Endometrial microvascular endothelial cells (primary cell): Measurements from ENCODE around the gene PAK5. TPM values are rescaled to one million over a fixed set of nuclear protein-coding genes. Genes with fewer than 3 reads are reported as not detected.

Experiments used
- in situ Hi-C: cut with HindIII; loops from 2 replicates; pipeline ENCODE4 v1.10.0; 2017; ENCODE audit warnings: low sequenced_read_pairs, low pct_unique_long_range_greater_than_20kb; ENCODE audit errors: inconsistent ontology term
- total RNA-seq: library from RNA; depleted of rRNA; stranded (reverse); fragments of >200 nt; gene quantifications from one replicate; pipeline ENCODE4 v1.2.3, GENCODE V29; 2015; ENCODE audit errors: inconsistent ontology term

PAK5 gene
- not detected for total RNA-seq

DNA sequence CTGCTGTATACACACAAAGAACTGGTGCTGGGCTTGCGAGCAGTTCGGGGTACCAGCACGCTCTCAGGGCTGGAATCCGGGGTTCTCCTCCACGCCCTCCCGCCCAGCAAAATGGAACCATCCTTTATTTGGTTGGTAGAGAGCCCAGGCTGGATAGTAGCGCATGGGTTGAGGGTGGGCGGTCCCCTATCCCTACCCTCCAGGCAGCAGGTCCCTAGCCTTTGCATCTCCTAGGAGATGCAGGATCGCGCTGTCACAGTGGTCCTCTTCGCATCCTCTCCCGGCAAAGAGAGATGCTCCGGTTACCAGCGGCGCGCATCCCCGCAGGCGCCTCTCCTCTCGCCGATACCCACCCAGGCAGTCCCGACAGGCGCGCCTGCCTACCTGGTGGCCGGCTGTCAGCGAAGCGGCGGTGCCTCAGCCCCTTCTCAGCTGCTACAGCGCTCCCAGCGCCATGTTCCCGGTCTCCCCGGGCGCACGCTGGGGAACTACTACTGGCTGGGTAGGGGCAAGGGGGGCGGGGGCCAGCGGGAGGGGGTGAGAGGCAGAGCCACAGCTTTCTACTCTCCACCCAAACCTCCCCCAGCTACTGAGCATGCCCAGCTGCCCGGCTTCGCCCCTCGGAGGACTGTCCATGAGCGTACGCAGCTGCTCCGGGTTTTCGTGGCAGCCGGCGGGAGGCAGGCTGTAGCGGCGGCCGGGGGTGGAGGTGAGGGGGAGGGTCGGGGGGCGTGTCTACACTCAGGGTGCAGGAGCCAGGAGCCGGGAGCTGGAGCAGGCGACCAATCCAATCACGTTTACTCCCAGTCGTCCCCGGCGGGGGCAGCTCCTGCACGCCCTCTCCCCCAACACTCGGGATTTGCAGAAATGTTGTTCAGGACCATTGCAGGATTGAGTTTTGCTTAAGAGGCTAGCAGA, at the start of gene PAK5:
PAK5 (minus strand) TSS at position 699 of the 918 bp plus-strand sequence. CDS start 194,748 bp downstream, outside the sequence.
- in situ Hi-C loops: no loop called here

DNA sequence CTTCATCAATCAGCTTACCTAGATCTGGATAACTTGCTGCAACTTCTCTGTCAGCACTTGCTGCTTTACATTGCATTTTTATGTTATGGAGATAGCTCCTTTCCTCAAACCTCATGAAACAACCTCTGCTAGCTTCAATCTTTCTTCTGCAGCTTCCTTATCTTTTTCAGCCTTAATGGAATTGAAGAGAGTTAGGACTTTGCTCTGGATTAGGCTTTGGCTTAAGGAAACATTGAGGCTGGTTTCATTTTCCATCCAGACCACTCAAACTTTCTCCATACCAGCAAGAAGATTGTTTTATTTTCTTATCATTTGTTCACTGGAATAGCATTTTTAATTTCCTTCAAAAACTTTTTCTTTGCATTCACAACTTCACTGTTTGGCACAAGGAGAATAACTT, 48.8 kb upstream of the PAK5 start:
- in situ Hi-C loops: no loop called here

DNA sequence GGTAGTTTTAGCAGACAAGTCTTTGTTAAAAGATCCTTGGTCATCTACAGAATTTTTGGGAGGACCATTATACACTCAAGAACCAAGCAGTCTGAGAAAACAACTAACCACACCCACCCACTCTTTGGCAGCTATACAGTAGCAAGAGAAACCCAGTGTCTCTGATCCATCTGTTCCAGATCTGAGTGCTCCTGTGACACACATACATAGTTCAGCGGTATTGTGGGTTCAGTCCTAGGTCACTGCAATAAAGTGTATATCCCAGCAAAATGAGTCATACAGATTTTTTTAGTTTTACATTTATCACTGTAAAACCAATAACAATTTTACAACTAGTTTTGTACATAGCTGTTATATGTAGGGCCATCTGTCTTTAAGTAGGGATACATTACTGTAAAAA, 47.4 kb upstream of the PAK5 start:
- in situ Hi-C loops: no loop called here

DNA sequence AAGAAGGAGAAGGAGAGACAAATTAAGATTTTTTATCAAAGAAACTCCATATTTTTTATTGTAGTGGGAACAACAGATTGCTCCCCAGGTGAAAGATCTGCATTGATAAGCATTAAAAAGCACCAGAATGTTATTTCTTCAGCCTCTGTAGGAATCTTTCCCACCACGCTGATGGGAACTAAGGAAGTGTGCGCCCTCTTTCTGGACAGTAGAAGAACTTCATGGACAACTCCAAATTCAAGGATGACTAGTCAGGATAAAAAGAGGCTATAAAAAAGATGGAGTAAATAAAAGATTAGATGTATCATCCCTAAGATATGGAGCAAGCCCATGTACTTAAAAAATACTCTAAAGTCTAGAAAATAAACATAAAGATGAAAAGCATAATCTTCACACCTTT, 45.8 kb upstream of the PAK5 start:
- in situ Hi-C loops: no loop called here

DNA sequence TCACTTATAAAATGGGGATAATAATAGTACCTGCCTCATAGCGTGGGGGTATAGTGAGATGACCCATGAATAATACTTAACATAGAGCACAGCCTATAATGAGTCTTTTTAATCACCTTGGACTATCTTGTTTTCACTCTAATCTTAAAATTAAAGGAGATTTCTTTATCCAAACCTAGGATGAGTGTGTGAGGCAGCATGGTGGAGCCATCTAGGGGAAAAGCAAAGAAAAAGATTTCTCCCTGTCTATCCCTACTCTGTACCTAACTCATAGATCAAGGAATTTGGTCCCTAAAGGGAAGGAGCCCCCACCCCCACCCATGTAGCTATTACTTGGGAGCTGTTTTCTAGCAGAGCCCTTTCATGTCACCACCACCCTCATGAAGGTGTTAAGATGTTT, 45.2 kb upstream of the PAK5 start:
- in situ Hi-C loops: no loop called here

DNA sequence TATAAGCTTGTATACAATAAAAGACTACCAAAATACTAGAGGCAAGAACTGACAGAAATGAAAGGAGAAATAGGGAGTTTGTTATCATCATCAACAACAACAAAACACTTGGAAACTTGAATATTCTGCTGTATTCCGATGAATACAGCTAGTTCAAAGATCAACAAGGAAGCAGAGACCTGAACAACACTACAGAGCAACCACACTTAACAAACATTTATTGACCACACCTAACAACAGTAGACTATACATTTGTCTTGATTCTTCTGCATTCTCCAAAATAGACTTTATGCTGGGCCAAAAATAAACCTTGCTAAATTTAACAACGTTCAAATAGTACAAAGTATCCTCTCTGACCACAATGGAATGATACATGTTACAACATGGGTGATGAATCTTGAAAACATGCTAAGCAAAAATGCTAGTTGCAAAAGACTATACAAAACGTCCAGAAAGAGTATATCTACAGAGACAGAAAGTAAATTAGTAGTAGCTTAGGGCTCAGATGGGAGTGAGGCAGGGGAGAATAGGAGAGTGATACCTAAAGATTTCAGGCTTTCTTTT, 39.1 kb upstream of the PAK5 start:
- in situ Hi-C loops: no loop called here

DNA sequence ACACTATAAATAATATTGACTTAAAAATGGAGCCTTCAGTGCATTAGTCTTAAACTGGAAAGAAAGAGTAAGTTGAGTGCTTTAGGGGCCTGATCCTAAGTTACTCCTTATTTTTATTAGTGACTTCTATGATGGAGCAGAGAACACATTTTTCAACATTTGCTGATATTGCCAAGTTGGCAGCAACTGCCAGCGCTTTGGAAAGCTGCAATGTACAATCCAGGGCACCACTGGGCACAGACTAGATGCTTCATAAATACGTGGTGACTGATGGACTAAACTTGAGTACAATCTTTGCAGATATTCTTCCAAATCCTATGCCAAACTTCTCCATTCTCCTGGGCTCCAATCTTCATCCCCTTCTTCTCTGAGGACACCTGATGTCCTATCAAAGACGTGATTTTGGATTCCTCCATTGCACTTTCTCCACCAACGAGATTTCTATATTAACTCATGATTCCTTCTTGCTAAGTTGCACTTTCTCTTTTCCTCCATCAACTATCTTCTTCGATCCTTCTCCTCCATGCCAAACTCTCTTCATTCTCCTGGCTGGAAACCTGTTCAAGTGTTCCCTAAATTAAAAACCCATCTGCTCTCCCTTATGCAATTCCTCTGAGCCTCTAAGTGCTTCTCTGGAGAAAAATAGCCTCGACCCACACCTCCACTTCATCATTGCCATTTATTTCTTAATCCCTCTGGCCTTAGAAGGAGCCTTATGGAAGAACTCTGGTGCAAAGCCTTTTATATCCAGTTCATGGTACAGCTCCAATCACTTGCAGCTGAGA, 28.5 kb upstream of the PAK5 start:
- in situ Hi-C loops: no loop called here

DNA sequence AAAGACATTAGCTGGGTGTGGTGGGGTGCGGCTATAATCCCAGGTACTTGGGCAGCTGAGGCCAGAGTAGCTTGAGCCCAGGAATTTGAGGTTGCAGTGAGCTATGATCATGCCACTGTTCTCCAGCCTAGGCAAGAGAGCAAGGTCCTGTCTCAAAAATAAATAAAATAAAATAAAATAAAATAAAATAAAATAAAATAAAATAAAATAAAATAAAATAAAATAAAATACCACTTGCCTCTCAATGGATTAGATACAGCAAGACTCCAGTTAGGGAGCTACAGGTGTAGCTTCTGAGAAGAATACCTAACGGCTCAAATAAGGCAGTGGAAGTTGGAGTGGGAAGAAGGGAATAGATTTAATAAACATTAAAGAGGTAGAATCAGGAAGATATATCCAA, 13.7 kb upstream of the PAK5 start:
- in situ Hi-C loops: no loop called here

DNA sequence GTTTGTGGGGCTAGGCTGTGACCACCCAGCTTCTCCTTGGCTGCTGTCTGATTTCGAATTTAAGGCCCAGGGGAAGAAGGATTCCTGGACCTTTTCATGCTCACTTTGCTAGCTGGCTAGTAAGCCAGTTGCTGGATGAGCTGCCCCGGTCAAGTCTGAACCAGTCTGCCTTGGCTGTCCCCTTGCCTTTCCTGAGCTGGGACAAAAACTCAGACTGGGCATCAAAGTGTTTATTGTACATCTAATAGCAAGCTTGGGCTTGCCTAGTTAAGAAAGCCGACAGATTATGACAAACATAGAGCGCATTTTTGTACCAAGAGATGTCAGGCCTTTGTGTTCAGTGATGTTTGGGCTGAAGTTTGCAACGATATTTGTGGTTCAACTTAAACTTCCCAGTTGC, 750 bp upstream of the PAK5 start:
- in situ Hi-C loops: no loop called here

DNA sequence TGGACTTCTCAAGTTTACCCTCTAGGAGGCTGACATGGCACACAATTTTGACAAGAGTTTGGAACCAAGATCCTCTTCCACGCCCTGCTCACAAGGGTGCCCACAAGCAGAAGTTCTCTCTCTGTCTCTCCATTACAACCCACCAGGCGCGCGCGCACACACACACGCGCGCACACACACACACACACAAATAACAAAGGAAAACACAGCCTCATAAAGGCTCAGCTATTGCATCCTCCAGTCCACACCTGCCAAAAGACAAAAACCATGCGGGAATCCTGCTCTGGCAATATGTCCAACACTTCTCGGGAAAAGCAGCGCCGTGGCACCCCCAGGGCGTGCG, 870 bp downstream of the PAK5 start:
- in situ Hi-C loops: no loop called here

DNA sequence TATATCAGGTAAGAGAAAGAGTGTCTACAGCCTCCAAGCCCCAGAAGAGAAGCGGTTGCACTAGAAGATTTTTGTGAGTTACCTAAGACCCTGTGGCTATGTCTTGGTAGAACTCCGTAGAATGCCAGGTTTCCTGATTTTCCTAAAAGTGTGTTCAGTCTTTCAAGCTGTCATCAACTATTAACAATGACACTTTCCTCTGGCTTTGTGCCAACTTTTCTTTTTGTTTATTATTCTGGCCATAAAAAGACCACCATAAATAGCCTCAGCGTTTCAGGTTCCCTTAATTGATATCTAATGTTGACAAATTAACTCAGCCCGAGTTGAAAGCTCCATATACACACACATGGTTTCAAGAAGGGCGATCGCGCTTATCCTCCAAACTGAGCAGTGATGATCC, 1.2 kb downstream of the PAK5 start:
- in situ Hi-C loops: no loop called here

DNA sequence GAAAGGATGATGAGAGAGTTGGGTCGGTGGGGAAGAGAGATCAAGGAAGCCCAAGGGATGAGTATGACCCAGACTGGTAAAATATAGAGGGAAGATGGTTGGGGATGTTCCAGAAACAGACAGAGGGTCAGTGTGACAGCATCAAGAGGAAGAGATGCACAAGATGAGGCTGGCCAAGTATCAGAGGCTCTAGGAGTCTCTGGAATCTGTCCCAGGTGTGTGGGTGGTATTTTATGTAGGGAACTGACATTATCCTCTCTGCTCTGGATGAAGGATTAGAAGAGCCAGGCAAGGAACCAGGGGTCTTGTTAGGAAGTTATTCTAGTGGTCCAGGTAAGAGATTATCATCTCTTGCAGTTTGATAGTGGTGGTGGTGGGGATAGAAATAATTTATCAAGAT, 3.6 kb downstream of the PAK5 start:
- in situ Hi-C loops: no loop called here

DNA sequence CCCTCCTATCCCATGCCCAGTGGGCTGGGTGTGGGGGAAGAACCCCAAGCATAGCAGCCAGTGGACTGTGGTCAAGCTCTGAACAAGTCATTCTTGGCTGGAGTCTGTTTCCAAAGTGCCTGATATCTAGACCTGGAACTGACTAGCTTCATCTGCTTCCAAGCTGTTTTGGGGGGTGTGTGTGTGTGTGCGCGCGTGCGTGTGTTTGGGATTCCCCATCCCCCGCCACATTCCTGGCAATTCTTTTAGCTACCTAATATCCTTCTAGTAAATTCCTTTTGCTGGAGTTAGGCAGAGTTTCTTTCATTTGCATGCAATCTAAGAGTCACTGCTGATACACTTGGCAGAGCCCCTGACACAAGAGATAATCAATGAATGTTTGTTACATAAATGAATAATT, 7.8 kb downstream of the PAK5 start:
- in situ Hi-C loops: no loop called here

DNA sequence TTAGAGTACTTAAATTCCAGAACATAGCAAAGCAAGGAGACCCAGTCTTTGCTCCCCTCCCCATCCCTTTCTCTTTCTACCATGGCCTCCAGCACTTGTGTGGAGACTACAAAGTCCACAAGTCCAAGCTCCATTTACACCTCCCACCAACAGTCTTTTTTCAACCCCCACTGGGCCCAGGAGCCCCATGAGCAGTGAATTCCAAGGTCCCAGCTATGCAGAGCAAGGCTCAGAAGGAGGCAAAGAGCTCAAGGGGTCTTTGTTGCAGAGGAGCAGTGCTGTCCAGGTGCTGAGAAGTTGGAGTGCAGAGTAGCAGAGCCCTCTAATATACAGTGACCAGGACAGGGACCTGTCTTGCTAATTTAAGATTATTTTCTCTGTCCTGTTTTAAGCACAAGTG, 9.0 kb downstream of the PAK5 start:
- in situ Hi-C loops: no loop called here

DNA sequence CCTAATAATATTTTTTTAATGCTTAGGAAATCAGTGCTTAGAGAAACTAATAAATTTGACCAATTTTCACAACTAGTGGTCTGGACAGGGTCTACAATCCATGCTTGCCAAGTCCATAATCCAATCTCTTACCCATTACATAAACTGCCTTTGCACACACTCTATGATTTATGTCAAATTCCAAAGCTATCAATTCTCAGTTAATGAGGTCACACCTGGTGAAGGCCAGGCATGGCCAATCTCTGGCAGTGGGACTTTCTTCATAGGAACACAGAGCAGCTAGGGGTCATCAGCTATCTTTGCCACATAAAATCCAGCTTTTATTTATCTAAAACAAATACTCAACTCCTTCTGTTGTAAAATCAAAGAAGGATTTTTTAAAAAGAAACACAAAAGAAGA, 21.2 kb downstream of the PAK5 start:
- in situ Hi-C loops: no loop called here

DNA sequence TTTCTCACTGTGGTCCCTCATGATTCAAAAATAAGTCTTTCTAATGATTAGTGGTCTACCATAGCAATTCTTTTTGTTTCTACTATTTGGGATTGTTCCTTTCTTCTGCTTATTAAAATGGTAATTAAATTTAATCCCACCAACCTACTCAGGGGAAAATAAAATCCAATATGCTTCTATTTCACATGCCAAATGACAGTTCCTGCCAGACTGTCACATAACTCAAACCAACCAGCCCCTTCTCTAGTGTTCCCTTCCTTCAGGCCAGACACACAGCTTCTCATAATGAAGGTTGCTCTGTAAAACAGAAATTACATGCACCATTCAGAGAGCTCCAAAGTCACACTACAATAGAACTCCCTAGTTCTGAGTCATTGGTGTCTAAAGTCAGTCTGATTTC, 23.2 kb downstream of the PAK5 start:
- in situ Hi-C loops: no loop called here

DNA sequence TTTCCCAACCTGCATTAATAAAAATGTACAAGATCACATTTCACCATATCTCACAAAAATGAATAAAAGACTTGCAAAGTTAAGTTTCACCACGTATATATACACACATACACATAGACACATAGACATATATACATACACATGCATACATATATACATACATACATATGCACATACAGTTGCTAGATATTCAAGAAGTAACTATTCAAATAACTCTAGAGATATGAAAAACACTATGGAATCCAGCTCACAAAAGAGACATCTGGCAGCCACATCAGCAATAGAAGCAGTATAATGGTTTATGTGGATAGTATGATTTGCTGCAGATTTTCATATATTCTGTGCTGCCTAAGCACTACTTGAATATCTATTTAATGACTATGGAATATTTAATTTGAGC, 28.1 kb downstream of the PAK5 start:
- in situ Hi-C loops: no loop called here

DNA sequence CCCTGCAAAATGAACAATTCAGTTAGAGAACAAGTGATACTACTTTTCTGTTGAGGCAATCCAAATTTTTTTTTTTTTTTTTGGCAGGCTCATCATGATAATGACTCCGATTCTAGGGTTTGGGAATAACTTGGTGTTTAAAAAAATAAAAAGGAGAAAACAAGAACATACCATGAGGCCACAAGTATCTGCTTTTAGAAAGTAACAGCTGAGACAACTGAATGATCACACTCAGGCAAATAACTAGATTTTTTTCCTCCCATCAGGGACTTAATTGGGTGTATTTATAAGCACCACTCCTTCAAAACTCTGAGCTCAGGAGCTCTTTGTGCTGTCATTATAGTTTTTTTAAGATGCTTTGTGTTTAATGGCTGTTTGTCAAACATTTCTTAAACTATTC, 29.6 kb downstream of the PAK5 start:
- in situ Hi-C loops: no loop called here

DNA sequence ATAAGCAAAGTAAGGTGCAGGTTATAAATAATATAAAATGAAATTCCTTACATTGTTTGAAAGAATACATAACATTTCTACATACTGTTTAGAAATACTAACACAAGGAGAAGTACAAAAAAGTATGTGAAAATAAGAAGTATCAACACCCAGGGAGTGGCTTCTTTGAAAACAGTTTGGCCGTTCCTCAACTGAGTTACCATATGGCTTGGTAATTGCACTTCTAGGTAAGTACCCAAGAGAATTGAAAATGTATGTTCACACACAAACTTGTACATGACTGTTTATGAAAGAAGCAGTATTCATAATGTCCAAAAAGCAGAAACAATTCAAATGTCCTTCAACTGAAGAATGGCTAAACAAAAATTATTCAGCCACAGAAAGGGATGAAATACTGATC, 30.7 kb downstream of the PAK5 start:
- in situ Hi-C loops: no loop called here

DNA sequence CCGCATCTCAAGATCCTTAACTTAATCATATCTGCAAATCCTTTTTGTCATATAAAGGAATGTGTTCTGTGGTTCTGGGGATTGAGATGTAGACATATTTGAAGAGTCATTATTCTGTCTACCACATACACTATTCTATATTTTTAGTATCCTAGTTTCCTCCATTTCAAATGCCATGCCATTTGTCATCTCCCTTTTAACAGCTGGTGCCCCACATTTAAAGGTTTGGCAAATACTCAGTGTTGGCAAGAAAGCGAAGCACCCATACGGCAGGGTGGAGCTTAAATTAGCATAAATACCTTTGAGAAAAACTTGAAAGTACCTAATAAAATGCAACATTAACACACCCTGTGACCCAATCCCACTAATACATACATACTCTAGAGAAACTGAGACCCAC, 31.7 kb downstream of the PAK5 start:
- in situ Hi-C loops: no loop called here
